Central memory CD4-positive, alpha-beta T cell (primary cell): Measurements from ENCODE around the gene KANK4.

Source experiments
- DNase-seq: peaks from one replicate; pipeline ENCODE4 v3.0.0; 2022

The KANK4 gene

DNA sequence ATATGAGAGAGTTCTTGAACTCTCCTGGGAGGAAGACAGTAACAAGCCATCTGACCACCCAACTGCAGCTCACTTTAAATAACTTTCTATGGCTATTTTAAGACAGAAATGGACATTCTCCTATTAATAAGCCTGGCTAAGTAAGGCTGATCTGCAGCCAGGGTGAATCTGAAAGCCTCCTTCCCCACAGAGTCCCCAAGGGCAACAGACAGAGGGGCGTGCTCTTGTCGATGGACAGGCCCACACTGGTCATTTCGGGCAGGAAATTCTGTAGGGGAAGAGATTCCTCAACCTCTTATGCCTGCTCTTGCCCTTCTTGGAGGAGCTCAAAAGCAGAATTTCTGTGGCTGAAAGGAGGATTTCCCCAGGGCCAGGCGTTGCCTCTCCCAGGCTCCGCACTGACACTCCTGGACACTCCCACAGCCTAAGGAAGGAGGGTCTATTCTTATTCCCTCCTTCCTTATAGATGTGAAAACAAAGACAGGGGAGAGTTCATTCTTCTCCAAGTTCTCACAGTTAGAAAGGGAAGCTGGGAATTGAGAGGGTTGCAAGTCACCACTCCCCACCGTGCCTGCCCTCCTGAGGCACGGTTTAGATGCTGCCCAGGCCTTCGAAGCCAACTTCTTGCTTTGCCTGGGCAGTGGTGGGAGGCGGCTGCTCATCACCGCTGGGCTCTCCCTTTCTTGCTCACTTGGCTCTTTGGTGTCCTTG is 17.9 kb upstream of the KANK4 start:
- DNase-seq = no peak

DNA sequence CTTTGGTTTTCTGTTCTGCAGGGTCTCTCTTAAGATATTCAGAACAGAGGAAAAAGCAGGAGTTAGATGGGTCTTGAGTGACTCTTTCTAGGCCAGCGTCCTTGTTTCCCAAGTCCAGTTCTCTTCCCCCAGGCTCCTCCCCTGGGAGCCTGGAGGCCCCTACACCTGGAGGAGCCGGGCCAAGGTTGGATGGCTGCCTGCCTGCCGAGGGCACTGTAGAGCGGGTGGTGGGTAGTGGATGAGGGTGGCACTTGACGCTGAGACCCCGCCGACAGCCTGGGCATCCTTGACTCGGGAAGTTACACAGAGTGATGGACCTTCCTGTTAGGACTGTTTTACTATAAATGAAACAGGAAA is 17.4 kb upstream of the KANK4 start:
- no peak for DNase-seq

DNA sequence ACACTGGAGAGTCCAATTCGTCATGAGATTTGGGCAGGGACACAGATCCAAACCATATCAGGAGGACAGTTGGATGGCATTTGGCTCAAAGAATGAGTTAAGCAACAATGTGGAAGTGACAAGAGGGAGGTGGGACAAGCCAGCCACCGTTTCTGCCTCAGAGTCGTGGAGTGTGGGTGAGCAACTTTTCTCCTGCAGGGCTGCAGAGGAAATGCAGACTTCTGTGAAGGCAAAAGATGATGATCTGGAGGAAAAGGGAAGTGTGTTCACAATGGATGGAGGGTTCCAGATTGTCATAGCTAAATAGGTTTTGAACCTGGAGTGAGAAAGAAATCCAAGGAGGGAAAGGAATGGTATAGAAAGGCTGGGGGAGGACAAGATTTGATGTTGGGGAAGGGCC is 16.4 kb upstream of the KANK4 start:
- DNase-seq = no peak

DNA sequence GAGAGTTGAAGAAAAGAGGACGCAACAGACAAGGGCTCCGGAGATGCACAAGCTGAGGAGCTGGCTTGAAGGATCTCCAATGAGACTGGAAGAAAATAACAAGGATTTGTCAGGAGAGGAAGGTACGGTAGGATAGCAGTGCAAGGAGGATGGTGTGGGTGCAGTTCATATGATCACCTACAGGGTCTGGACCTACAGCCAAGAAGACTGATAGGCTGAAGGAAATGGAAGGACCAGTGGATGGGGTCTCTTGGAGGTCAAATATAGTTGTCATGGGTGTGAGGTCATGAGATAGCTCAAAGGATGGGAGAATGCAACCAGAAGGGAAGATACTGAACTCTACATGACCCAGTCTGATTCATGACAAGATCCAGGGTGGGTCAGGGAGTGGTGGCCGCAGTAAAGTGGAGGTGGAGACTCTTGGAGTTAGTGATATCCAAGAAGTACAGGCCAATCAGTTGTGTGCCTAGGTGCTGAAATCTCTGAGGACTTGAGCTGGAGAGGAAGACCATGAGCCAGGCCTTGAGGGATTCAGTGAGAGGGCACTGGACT is 15.3 kb upstream of the KANK4 start:
- no peak for DNase-seq

DNA sequence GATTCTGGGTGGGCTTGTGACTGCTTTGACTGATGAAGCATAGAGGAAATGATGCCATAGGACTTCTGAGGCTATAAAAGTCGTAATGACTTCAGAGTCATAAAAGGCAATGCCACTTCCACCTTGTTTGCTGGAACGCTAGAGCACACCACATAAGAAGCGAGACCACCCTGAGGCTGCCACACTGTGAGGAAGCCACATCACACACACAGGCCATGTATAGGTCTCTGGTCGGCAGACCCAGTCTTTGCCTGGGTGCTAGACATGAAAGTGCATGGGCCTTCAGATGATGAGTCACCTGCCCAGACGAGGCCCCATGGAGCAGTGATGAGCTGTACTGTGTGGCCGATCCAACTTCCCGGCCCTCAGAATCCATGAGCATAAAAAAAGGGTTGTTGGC is 14.2 kb upstream of the KANK4 start:
- DNase-seq = no peak

DNA sequence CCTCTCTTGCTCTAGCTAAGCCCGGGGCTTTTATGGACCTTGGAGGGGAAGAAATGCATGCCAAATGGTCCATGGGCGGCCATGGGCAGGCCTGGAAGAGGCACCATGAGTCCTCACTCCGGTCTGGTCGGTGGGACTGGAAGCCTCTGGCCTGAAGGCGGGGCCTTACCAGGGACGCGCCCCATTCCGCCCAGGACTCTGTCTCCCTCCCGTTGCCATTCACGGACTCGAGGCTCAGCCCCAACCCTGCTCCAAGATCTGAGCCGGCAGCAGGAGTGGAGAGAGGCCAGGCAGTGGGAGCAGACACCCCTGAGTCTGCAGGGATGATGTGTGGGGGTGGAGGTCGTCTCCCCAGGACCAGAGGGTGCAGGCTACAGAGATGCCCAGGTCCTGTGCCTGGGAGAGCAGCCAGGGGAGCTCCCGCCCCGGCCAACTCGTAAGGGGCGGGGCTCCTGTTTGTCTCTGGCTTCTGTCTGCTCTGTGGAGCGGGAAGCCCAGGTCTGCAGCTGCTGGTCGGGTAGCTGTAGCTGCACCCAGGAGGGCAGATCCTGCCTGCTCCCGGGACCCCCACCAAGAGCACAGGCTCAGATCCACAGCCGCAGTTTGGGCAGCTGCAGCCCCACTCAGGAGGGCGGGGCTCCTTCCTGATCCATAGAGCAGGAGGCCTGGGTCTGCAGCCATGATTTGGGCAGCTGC is 8.3 kb upstream of the KANK4 start:
- no peak for DNase-seq

DNA sequence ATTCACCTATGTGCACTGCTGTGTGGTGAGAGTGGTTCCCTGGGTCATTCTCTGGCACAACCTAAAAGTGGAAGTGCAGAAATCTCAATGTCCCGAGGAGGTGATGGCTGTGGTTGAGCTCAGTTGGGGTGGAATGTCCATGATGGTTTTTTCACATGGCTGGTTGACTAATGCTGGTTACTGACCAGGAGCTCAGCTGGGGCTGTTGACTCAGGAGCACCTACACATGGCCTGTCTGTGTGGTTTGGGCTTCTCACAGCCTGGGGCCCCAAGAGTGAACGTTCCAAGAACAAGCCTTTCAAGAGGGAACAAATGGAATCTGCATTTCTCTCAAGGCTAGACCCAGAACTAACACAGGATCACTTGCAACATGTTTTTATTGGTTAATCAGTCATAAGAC is 6.4 kb upstream of the KANK4 start:
- DNase-seq = no peak

DNA sequence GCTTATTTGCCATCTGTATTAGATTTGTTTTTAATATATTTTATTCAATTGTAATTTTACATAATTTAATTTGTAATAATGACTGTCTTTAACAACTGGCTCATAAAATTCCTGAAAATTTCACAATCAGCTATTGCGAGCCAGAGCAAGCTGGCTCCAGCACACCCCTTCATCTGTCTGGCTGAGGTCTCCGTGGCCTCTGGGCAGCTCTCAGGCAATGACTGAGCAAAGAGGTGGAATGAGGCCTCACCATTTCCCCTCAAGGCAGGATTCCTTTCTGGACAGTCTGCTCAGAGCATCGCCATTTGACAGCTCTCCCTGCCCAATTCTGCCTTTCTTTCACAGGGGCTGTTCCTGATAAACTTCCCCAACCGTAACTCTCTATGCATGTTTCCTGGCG is 5.8 kb upstream of the KANK4 start:
- no peak for DNase-seq

DNA sequence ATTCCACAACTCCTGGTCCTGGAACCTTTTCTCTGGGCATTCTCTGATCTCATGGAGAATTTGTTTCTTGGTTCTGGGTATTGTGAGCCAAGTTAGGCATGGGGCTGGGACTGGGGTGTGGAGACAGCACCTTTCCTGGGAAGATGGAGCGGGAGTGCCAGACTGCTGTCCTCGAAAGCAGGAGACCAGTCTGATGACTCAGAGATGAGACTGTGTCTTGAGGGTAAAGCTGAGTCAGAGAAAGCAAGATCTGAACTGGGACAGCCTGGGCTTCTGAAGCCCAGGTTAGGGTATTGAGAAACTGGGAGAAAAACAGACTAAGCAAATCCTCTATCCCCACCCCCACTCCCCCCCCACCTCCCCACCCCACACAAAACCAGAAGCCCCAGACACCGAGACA is 2.2 kb upstream of the KANK4 start:
- DNase-seq = no peak

DNA sequence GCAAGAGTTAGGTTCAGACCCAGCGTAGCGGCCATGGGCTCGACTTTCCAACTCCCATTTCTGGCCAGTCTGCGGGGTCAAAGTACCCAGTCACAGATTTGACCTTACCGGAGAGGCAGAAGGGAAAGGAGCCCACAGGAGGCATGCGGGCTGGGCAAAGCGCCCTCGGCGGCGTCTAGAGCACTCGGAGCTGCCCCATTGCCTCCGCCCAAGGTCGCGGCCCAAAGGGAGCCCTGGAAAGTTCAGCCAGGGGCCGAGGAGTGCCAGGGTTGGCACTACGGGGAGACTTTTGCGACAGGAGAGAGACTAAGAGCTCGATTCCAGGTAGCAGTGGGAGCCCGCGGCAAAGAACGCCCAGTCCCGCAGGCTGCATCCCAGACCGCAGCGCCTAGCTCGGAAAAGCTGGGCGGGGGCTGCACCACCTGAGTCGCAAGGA is 896 bp downstream of the KANK4 start:
- DNase-seq = no peak

DNA sequence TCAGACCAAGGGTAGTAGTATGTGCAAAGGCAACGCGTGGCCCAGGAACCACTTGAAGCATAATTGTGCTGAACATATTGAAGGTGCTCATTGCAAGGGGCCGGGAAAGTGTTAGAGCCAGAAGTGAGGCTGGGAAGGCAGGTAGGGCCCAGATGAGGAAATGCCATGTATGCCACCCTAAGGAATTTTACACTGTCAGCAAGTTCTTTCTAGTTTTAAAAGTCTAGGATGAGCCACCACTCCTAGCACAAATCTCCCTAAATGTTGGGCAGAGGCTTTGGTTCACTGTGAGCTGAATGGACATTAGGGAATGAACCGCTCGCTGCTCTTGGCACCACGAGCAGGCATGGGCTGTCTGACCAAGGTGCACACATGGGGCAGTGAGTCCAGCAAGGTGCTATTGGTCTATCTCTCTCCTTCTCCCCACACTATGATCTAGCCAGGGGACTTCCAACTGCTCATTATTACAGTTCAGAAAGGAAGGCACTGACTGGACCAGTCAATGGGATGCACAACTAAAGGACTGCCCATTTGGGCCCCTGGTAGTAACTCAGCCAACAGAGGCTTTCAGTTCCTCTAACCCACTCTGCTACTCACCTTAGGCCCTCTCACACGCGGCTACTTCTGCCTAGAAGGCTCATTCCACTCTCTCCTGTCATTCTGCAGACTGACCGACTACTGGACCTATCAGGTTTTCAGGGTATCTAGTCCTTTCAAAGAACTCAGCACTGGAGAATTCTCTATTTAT is 2.0 kb downstream of the KANK4 start:
- DNase-seq = no peak

DNA sequence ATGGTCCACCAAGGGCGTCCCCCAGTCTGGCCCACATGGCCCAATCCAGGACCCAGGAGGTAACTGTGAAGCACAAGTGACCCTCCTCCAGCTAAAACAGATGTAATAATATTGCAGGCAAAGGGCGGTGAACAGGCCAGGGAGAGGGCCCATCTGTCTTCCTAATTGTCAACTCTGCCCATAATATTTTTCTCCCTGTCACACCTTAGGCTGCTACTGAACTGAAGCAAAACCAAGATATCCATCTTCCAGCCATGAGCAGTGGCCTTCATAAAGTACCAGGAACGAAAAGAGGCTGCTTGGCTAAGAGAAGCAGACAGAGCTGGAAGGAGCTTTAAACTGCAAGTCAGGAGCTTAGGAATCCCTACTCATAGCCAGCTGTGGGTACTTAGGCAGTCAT is 3.1 kb downstream of the KANK4 start:
- DNase-seq = no peak

DNA sequence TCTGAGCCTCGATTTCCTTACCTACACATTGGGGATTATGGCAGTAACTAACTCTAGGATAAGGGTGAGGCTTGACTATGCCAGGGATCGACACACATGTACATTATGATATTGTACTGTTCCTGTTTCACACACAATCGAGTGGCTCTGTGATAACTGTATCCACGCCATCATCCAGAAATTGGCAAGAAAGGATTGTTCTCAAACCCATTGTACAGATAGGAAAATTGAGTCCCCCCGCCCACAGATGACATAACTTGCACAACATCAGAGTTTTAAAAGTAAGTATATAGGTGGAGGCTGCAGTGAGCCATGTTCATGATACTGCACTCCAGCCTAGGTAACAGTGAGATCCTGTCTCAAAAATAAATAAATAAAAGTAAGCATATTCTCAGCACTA is 3.8 kb downstream of the KANK4 start:
- no peak for DNase-seq

DNA sequence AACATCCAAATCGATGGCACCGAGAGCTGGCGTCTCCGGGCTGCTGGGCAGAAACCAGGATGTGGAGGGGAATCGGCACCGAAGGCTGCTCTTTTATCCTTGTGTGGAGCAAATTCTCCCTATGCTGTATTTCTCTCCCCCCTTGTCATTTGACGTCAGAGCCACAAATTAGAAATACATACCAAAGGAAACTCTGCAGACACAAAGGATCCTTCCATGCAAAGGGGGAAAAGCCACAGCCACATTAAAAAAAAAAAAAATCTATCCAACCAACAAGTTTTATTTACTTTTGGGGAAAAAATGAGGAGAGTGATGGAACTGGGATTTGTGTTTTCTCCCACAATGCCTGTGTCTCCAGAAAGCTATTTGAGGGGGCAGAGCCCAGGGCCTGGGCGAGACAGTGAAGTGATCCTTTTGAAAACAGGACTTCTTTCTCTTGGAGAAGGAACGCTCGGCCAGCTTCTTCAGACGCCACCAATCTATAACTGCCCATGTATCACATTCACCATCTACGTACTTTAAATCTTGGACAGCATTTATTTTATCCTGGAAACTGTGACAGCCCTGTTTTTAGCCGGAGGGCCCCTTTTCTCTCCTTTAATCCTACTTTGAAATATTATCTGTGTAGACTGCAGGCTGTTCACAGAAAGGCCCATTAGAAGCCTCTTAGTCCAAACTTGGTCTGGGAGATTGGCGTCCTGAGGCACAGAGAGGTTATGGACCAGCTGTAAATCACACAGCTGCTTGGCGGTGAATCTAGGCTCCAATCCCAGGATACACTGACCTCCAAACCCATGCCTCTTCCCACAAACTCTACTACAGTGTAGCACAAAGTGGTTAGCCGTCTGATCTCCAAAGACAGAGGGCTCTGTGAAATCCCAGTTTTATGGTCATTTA is 4.5 kb downstream of the KANK4 start:
- no peak for DNase-seq

DNA sequence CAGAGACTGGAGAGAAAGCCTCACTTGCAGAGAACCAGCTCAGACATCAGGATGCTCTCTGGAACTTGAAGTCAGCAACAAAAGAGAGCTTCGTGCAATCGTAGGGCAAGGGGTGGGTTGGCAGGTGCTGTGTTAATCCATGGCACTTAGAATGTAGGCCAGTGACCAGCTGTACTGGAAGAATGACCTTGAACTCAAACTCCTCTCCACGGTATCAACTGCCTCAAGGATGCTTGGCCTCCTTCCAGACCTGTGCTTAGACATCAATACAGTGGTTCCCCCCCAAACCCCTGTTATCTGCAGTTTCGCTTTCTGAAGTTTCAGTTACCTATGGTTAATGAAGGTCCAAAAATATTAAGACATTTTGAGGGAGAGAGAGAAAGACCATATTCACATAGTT is 6.5 kb downstream of the KANK4 start:
- no peak for DNase-seq

DNA sequence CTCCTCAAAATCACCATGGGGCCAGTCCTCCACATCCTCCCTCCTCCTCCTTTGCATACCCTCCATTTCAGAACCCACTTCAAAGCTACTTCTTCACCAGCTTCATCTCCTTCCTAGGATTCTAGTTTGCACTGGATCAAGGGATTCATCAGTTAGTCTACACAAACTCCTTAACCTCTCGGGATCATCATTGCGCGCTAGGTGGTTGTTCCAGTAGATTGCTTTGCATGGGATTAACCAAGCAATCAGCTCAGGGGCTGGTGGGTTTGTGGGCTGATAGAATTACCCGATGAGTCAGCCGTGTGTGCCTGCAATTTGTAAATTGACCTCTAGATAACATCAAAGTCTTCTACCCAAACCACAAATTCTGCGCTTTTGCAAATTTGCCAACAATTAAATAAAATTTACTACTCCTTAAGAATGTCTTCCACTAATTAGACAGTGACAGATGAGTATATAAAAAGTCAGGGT is 7.7 kb downstream of the KANK4 start:
- no peak for DNase-seq

DNA sequence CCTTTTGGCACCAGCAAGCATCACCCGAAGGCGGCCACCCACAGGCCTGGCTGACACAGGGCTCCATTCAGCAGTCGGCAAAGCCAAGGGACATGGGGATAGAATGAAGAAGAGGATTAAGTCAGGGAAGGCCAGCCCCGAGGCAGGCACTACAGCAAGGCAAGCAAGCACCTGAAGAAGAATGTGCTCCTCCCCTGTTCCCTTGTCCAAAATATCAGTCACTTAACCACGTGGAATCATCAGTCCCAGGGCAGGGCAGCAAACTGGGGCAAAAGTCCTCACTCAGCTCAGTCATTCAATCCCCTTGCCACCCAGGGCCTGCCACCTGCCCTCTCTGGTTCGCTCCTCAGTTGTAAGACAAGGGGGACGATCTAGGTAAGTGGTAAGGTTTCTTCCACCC is 9.3 kb downstream of the KANK4 start:
- no peak for DNase-seq

DNA sequence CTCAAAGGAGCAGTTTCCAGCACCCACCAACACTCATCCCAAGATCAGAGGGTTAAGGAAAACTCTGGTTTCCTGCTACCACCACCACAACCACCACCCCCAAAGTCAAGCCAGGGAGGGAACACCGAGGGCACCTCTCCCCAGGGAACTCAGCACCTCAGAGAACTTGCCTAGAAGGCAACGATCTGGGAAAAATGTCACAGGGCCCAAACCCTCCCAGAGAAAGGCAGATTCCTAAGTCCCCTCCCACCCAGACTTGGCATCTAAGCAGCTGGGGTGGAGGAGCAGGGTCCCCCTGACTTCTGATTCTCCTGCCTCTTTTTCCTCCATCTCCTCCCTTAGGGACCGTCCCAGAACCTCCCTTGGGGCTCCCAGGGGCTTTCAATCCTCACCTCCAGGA is 10.6 kb downstream of the KANK4 start:
- DNase-seq = no peak

DNA sequence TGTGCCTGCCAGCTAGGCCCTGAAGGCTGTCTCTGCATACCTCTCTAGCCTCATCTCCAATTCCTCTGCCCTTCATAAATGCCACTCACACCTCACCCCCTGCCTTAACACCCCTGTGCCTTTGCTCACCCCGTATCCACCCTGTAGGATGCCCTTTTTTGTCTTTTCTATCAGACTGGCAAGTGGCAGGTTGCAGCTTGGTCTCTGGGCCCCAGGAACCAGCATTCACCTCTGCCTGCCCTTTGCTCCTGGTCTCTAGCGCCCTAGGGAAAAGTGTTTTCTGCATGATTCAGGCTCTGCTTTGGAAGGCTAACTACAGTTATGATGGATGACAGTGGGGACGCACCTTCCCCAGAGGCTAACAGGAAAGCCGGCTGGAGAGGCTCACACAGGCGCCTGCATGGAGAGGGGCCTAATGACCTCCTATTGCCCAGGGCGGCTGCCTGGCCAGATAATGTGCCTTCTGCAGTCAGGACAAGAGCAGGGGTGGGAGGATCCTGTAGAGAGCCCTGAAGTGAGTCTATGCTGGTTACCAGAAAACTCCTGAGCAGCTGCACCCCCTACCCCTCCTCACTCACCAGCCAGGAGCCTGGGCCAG is 11.2 kb downstream of the KANK4 start:
- DNase-seq = no peak

DNA sequence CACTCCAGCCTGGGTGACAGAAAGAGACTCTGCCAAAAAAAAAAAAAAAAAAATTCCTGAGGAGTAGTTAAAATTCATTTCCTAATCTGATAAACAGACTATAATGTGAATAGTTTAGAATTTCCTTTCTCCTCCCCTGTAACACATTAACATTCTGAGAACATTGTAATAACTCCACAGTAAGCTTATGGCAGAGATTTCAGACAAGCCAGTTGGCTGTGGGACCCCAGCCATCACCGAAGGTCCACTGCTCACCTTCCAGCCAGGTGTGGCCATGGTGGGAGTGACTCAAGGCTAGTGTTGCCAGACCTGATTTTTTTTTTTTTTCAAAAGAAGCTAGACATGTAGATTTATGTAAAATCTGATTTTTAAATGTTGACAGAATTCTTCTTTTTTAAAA is 11.8 kb downstream of the KANK4 start:
- DNase-seq = no peak

DNA sequence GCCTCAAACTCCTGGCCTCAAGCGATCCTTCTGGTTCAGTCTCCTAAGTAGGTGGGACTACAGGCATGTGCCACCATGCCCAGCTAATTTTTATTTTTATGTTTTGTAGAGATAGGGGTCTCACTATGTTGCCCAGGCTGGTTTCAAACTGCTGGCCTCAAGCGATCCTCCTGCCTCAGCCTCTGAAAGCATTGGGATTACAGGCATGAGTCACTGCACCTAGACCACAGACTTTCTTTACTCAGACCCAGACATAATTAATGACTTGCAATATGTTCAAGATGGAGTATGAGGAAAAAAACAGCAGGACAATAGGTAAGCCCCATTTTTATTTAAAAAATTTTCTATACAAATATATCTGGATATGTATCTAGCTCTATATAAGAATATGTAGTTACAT is 13.2 kb downstream of the KANK4 start:
- no peak for DNase-seq

DNA sequence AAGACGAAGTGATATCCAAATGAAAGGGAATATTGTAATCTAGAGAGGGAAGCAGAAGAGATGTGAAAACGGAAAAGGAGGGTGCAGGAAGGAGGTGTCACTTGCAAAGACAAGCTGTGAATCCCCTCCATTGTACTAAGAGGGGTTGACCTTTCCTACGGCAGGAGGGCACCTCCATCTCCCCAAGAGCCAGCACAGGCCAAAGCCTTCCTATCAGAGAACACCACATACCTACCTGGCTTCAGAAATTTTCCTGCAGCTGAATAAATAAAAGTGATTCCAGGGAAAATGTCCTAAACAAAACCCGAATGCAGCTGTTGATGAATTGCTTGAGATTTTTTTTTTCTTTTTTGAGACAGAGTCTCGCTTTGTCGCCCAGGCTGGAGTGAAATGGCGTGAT is 14.3 kb downstream of the KANK4 start:
- no peak for DNase-seq
